Heart left ventricle (tissue), 16 donors: ENCODE measurements around the gene REPS2. TPM values are rescaled to one million over a fixed set of nuclear protein-coding genes. Genes with fewer than 3 reads are reported as not detected.

Source experiments
- ATAC-seq, 4 donors: fragments of 200-7000 bp; cut with Tn5 transposase; one replicate each; pipeline ENCODE4 v1.9.1; 2020 to 2022; ENCODE audit warnings: moderate library complexity in 4 of 4, mild to moderate bottlenecking in 3 of 4, moderate number of reproducible peaks in 1 of 4
- DNase-seq, 5 donors: peaks; one replicate each; pipeline ENCODE4 v3.0.0-alpha.2; 2020
- H3K27ac ChIP-seq, 12 donors: fragments of 200-600 bp; sonication (generic) in 4 of 12; one replicate each; pipeline versions ENCODE4 v1.5.0 to v1.8.0; 2016 to 2022; ENCODE audit warnings: mild to moderate bottlenecking in 2 of 12
- H3K27me3 ChIP-seq, 9 donors: fragments of 200-600 bp; sonication (generic) in 2 of 9; one replicate each; pipeline versions ENCODE4 v1.5.1 to v1.8.0; 2016 to 2022; ENCODE audit warnings: mild to moderate bottlenecking in 3 of 9
- H3K36me3 ChIP-seq, 9 donors: fragments of 200-600 bp; sonication (generic) in 2 of 9; one replicate each; pipeline versions ENCODE4 v1.5.0 to v1.8.0; 2018 to 2022; ENCODE audit warnings: mild to moderate bottlenecking in 2 of 9
- H3K4me1 ChIP-seq, 12 donors: fragments of 200-600 bp; sonication (generic) in 4 of 12; one replicate each; pipeline versions ENCODE4 v1.5.0 to v1.8.0; 2016 to 2022; ENCODE audit warnings: mild to moderate bottlenecking in 3 of 12
- H3K4me3 ChIP-seq, 12 donors: fragments of 200-600 bp; sonication (generic) in 4 of 12; one replicate each; pipeline versions ENCODE4 v1.5.0 to v1.8.0; 2017 to 2022; ENCODE audit warnings: mild to moderate bottlenecking in 9 of 12, moderate library complexity in 4 of 12
- H3K9me3 ChIP-seq, 12 donors: fragments of 200-600 bp; sonication (generic) in 4 of 12; one replicate each; pipeline versions ENCODE4 v1.5.0 to v1.8.0; 2016 to 2022; ENCODE audit warnings: mild to moderate bottlenecking in 1 of 12
- POLR2A ChIP-seq, 2 donors: fragments of 450-650 bp; IDR thresholded peaks; one replicate each; pipeline ENCODE4 v1.6.1; 2017; ENCODE audit warnings: antibody characterized with exemption in 2 of 2, mild to moderate bottlenecking in 2 of 2, moderate library complexity in 2 of 2
- WGBS, 4 donors: extraction: QIAGEN DNeasy Blood & Tissue Kit in 2 of 4; methylation state at CpG; one replicate each; pipeline versions ENCODE4 v1.1.5 to v1.1.7; 2013 to 2018; 5-methylcytosine and 5-hydroxymethylcytosine counted together
- intact Hi-C, 10 donors: fragments of 100-400 bp; cut with DNase I; formaldehyde crosslinking; loops; one replicate each; pipeline versions ENCODE4 v1.11.1 to v1.14.2; 2022
- polyA plus RNA-seq, 2 donors: library from polyadenylated mRNA; stranded (reverse); fragments of 200-250 nt; gene quantifications; one replicate each; pipeline ENCODE4 v1.2.3, GENCODE V29; 2013
- total RNA-seq, 9 donors: library from RNA; depleted of rRNA in 2 of 9; stranded (reverse); fragments of >200 nt in 2 of 9; fragmentation: NEBNext Ultra II Directional in 3 of 9; extraction: Animal tissue kit (Norgen Biotek cat#: 25700) in 3 of 9; gene quantifications; one replicate each; pipeline versions ENCODE4 v1.1.0 to v1.2.4, GENCODE V29; 2016 to 2023
- TF ChIP-seq, protein P1 (sequence below), 12 donors: fragments of 200-600 bp; sonication (generic) in 4 of 12; IDR thresholded peaks; one replicate each; pipeline versions ENCODE4 v1.5.0 to v1.8.0; 2018 to 2022; ENCODE audit warnings: antibody characterized with exemption in 12 of 12, mild to moderate bottlenecking in 5 of 12
- donor health status: ischemic (EF 13 %, LVEDD 7.1; RV severe dilation, severe dysfunction).
- donor health status: healthy with polysubstance abuse.
- donor health status: DM: no; HTN: yes; CAD: no.
- donor health status: DM: no; HTN: no; CAD: no.
- donor health status: ischemic (EF 25% LVEDD 6.9; RV normal size, moderate dysfunction).
- donor health status: ischemic (EF 25% LVEDD 5.7; RV mildly dilated, moderate dysfunction).
- donor health status: healthy.
- donor health status: DM: yes; HTN: yes; CAD: no.
- donor health status: ischemic (EF 35%, LVEDD 5.7; RV mildly dilated, moderate dysfunction).
- donor health status: nonischemic (EF 11% LVEDD 7.7; RV severe dilation, severe dysfunction).
- donor health status: DM: yes; HTN: yes; CAD: no.
- donor health status: PGD.
- donor health status: ischemic (EF 29% LVEDD 5.4; RV normal size, mild dysfunction).
- donor health status: nonischemic (EF 23%, LVEDD 6.1; RV moderate dilation, normal function).

Gene REPS2
- total and polyA plus RNA-seq, 11 donors = 0.89 to 11.9 (median 6.5) TPM

DNA sequence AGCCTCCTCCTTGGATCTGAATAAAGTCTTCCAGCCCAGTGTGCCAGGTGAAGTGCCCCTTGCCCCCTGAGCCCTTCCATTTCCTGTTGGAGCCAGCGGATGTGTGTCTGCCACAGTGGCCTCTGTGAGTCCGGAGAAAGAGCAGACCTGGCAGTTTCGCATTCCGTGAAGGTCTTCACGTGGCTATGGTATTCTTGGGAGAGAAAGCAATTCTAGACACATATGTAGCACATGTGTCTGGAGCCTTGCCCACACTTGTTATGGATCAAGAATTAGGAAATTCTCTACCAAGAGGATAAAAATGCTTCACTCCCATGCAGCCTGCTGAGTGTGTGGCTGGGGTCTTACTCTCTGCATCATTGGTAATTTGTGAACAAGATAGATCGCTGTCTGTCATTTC, 130.9 kb downstream of the REPS2 start:
- Histone ChIP-seq H3K4me3 (no peak overlapping the region), H3K4me1 (peaks cover 0 to 13% (median 1%) of the 10 kb centered on the region in 12 donors), H3K9me3 (no peaks in the 10 kb centered on the region), H3K27me3 (peaks cover 0 to 42% (median 0%) of the 10 kb centered on the region in 9 donors), H3K27ac (peak overlapping the region in 1 of 12 donors; percentile 24), H3K36me3 (no peaks in the 10 kb centered on the region)
- DNase-seq (no peak), ATAC-seq (no peak)
- no peak for TF ChIP-seq POLR2A (IDR thresholded peaks at IDR 0.05)
- TF ChIP-seq, protein P1, sequence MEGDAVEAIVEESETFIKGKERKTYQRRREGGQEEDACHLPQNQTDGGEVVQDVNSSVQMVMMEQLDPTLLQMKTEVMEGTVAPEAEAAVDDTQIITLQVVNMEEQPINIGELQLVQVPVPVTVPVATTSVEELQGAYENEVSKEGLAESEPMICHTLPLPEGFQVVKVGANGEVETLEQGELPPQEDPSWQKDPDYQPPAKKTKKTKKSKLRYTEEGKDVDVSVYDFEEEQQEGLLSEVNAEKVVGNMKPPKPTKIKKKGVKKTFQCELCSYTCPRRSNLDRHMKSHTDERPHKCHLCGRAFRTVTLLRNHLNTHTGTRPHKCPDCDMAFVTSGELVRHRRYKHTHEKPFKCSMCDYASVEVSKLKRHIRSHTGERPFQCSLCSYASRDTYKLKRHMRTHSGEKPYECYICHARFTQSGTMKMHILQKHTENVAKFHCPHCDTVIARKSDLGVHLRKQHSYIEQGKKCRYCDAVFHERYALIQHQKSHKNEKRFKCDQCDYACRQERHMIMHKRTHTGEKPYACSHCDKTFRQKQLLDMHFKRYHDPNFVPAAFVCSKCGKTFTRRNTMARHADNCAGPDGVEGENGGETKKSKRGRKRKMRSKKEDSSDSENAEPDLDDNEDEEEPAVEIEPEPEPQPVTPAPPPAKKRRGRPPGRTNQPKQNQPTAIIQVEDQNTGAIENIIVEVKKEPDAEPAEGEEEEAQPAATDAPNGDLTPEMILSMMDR (IDR thresholded peaks at IDR 0.05) = no peak
- 66 to 79% (median 75%) methylated on average over 5 to 6 of the region's 6 CpGs for WGBS, 4 donors
- intact Hi-C loops = no loop called here

DNA sequence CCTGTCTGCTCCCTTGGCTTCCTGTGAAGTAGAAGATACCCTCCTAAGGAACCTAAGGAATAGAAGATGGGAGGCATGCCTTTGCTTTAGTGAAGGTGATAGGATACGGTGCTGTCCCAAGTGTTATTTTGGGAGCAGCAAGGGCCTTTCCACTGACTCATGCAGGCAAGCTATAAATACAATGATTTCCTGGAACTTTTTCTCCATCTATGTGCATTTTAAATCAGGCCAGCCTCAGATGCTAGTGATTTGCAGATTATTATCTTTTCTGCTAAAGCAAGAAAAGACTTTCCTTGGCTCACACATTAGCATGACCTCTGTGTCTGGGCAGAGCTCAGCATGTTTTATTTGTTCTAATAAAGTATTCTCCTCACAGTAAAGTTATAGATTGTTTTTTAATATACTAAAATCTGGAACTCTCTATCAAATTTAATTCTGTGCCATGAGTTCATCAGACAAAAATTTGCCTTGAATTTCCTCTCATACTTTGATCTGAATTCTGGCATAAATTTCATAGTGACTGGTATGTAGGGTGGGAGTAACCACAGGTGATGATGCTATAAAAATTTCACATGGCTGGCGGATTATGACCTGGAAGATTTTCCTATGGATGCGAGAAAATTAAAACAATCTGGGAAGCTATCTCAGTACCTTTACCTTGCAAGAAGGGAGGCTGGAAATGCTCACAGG, 131.7 kb downstream of the REPS2 start:
- WGBS, 4 donors = 55 to 60% (median 56%) methylated on average over 3 of the region's 3 CpGs
- Histone ChIP-seq H3K27me3 (peaks cover 0 to 43% (median 0%) of the 10 kb centered on the region in 9 donors), H3K27ac (peak overlapping the region in 1 of 12 donors; percentile 24), H3K36me3 (no peaks in the 10 kb centered on the region), H3K4me3 (no peak overlapping the region), H3K9me3 (no peaks in the 10 kb centered on the region), H3K4me1 (peaks cover 0 to 13% (median 1%) of the 10 kb centered on the region in 12 donors)
- peak in 3 of 4 donors; percentile 69 to 76 (median 72) for ATAC-seq
- DNase-seq = peak in 1 of 5 donors; percentile 6
- intact Hi-C loops = no loop called here
- no peak for TF ChIP-seq POLR2A (IDR thresholded peaks at IDR 0.05)
- TF ChIP-seq, protein P1 (IDR thresholded peaks at IDR 0.05) = no peak

DNA sequence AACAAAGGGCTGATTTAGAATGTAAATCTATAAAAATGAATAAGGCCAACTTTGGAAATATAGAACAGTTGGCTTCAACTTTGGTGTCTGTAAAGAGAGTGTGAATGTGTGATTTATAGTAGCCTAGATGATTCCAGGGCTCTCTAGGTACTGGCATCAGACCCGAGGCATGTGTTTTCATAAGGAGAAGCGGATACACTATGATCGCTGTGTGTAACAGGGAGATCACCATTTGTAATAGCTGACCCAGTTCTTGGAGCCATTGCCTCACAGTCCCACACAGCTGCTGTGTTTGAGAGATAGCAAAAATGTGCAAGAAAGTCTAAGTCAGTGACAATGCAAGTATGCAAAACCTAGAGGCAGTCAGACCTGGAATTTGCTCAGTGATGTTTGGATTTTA, 135.1 kb downstream of the REPS2 start:
- DNase-seq (no peak), ATAC-seq (peak in 3 of 4 donors; percentile 34 to 64 (median 49))
- no peaks in the 10 kb centered on the region for H3K36me3 ChIP-seq
- H3K9me3 ChIP-seq = no peaks in the 10 kb centered on the region
- H3K4me3 ChIP-seq = no peak overlapping the region
- 75 to 88% (median 81%) methylated on average over 3 of the region's 3 CpGs for WGBS, 4 donors
- intact Hi-C loops = no loop called here
- no peak for TF ChIP-seq POLR2A (IDR thresholded peaks at IDR 0.05)
- TF ChIP-seq, protein P1 (IDR thresholded peaks at IDR 0.05) = no peak
- H3K4me1 ChIP-seq = peaks cover 0 to 13% (median 1%) of the 10 kb centered on the region in 12 donors
- H3K27me3 ChIP-seq = peaks cover 0 to 26% (median 0%) of the 10 kb centered on the region in 9 donors
- no peak overlapping the region for H3K27ac ChIP-seq

DNA sequence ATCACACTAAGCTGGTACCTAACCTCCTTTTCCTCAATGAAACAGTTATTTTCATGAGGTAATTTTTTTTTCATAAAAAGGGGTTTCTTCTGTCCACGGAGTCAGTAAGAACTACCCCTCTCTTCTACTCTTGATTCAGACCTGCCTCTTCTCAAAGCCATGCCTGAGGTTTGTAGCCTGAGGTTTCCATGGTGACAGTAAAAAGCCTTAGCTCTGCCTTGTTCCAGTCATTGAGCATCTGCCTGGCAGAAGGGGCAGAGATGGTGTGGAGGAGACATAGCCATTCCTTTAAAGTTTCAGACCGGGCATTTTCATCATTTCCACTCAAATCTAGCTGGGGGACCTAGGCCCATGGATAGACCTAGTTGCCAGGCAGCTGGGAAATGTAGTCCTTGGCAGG, 135.5 kb downstream of the REPS2 start:
- H3K36me3 ChIP-seq = no peaks in the 10 kb centered on the region
- no peak overlapping the region for H3K4me3 ChIP-seq
- peaks cover 0 to 13% (median 1%) of the 10 kb centered on the region in 12 donors for H3K4me1 ChIP-seq
- 49 to 87% (median 73%) methylated on average over 2 of the region's 2 CpGs for WGBS, 4 donors
- ATAC-seq = no peak
- DNase-seq = no peak
- peaks cover 0 to 27% (median 0%) of the 10 kb centered on the region in 9 donors for H3K27me3 ChIP-seq
- TF ChIP-seq POLR2A (IDR thresholded peaks at IDR 0.05) = no peak
- TF ChIP-seq, protein P1 (IDR thresholded peaks at IDR 0.05) = no peak
- intact Hi-C loops = no loop called here
- no peak overlapping the region for H3K27ac ChIP-seq
- no peaks in the 10 kb centered on the region for H3K9me3 ChIP-seq
